C1 segment of cervical spinal cord (tissue), 14 donors: ENCODE results near the gene PARD3B.

Experiments
- DNase-seq, 14 donors: peaks; one replicate each; lab custom pipeline; 2025; lab: John Stamatoyannopoulos, UW

PARD3B gene

GRCh38 chr2:205403244-205403825 is 858.1 kb downstream of the PARD3B start:
- no peak for DNase-seq

GRCh38 chr2:205405194-205405593 is 859.9 kb downstream of the PARD3B start:
- DNase-seq = no peak

DNA sequence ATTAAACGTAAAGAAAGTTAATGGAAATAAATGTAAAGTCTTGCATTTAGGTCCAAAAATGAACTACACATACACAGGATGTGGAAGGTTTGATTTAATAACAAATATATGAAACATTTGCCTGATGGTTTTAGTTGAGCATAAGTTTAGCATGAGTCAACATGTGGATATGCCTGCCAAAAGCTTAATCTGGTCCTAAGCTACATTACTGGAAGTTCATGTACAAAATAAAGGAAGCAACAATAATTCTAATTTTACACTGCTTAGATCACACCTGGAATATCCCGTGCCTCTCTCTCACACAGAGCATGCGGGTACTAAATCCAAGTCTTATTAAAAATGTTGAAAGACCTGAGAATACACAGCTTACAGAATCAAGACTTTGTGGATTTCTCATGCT is 860.5 kb downstream of the PARD3B start:
- DNase-seq = no peak

DNA sequence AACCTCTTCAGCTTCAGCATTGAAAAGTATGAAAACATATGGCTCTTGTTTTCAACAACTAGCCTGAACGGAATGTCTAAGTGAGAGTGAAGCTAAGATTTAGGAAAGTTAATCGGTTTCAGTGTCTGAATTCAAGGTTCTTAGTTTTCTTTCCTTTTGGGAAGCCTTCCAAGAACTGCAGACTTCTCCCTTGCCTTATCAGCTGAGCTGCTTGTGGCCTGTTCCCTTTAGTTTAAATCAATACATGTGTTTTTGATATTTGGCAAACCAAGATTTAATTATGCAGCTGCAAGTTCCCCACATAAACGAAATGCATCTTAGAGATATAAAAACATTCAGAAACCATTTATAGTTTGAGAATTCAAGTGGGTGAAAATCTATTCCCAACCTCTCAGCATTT is 862.7 kb downstream of the PARD3B start:
- no peak for DNase-seq

- DNase-seq = no peak
Observed at GRCh38 chr2:205408696-205409095, 863.4 kb downstream of the PARD3B start.

DNA sequence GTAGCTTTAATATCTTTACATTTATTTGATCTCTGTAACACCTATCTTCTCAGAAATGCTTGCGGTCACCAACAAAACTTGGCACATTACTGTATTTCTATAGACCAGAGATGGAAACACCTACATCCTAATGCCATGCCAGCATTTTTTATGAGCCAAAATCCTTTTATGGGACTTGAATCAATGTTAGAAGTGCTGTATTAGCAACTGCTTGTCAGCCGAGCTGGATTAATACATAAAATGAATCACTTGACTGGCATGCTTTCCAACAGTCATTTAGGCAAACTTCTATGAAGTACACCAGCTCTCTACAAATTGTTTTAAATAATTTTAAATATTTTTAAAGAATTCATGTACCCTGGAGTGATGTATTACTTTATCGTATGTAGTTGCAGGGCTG is 864.1 kb downstream of the PARD3B start:
- DNase-seq = no peak

GRCh38 chr2:205411558-205411957 is 866.3 kb downstream of the PARD3B start:
- DNase-seq = peak in 12 of 14 donors; percentile 2 to 69 (median 31)

GRCh38 chr2:205424326-205424725 is 879.1 kb downstream of the PARD3B start:
- DNase-seq = no peak

DNA sequence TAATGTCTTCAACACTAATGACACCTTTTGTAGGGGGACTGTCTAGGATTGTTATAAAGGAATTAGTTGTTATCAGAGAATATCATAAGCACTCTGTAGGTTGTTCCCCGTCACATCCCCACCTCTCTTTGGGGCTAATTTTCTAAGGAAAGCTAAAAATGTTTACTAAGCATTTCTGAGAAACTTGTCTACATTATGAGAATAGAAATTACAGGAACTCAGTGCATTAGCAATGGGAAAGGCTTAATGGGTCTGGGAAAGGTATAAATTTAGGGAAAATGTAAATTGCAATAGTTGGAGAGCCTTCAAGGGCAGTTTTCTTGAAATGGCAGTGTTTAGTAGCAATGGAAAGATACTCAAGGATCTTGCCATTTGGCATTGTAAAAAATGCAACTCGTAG is 879.8 kb downstream of the PARD3B start:
- DNase-seq = no peak

DNA sequence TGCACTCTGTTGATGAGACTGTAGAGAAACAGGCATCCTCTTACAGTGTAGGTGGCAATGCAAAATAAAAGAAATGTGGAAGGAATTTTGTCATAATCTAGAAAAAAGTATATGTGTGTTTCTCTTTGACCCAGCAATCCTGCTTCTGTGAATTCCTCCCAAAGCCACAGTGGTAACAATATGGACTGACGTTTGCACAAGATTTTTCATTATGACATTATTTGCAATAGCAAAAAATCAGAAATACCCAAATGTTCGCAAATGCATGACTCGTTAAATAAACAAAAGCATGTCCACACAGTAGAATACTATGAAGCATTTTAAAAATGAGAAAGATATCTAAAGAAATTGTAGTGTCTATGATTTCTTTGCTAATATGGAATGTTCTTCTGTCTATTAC is 881.8 kb downstream of the PARD3B start:
- DNase-seq = no peak

GRCh38 chr2:205428811-205429210 is 883.5 kb downstream of the PARD3B start:
- no peak for DNase-seq

GRCh38 chr2:205435970-205436369 is 890.7 kb downstream of the PARD3B start:
- DNase-seq = no peak

DNA sequence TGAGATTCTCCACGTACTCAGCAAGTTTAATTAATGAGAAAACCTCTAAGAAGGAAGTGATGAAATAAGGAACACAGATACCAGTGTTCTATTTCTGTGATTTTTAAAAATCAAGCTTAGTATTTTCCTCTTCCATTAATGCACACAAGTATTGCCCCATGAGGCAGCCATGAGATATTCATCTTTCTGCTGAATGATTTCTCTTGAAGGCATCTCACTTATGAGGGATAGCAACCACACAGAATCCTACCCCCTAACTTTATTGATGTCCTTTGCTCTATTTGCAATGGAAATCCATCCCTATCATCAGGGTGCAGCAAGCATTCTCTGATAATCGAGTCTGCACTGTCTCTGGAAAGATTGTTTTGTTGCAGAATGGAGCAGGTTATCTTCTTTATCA is 893.0 kb downstream of the PARD3B start:
- DNase-seq = no peak

DNA sequence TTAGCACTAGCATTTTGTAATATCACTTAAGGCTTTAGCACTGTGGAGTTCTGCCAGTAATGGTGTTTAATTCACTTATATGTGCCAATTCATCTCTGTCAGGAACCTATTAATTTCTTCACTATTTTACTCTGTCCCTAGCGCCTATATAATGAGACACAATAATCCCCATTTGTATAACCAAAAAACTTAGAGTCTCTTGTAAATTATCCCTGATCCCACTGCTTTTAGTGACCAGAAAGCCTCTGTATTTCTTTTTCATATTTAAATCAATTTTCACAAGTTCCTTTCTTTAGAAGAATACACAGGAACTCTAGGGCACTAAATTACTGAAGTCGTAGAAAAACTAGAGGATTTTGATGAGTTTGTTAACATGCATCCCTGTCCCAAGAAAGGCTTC is 894.3 kb downstream of the PARD3B start:
- DNase-seq = no peak

DNA sequence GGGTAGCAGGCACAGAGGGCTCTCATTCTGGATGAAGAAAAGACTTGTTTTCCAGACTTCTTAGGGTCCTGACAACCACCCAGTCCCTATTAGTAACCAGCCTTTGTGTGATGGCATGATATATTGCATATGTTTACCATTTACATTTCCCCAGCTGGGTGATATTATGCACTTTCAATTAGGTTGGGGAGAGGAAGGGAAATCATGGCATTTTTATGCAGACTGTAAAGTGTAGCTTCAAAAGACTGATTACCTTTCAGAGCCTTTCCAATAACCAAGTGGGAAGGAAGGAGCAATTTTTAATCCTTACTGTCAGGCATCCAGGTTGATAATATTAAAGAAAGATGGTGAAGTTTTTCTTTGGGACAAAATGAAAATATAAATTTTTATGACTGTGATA is 896.2 kb downstream of the PARD3B start:
- no peak for DNase-seq

- DNase-seq = no peak
Observed at GRCh38 chr2:205448189-205448588, 902.9 kb downstream of the PARD3B start.

DNA sequence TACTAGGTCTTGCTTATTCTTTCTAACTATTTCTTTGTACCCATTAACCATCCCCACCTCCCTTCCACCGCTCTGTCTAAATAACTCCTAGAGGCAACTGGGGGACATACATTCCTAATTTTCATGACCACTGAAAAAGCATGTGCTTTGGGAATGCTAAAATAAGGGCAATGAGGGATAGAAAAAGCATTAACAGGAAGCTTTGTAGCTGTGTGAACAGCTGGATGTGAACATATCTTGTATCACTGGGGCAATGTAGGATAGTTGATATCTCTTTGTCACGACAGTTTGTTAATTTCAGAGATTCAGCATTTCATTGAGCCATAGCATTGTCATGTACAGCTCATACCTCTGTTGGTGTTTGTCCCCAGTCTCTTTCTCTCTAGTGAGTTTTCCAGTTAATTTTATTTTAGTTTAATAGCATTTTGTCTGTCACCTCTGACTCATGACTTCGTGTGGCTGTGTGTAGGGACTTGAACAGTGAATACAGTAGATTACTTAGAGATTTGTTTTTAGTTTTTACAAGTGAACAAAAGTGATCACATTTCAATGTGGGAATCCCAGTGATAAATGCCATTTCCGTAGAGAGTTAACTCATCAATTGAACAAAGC is 906.7 kb downstream of the PARD3B start:
- DNase-seq = no peak

DNA sequence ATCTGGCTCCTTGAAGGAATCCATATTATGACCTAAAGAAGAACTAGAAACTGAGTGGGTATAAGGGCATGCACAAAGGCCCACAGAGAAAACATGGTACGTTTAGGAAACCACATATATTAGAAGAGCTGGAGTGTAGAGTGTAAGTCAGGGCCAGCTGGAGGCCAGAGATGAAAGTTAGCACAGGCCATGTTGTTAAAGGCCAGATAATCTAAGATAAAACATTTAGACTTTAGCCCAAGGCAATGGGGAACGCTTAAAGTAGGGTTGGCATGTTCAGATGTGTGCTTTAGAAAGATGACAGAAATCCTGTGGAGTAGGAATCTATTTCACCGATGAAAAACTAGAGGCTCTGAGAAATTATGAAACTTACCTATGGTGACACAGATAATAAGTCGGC is 907.9 kb downstream of the PARD3B start:
- no peak for DNase-seq

GRCh38 chr2:205456682-205457081 is 911.4 kb downstream of the PARD3B start:
- no peak for DNase-seq

- no peak for DNase-seq
Observed at GRCh38 chr2:205460217-205460616, 914.9 kb downstream of the PARD3B start.

GRCh38 chr2:205461169-205461568 is 915.9 kb downstream of the PARD3B start:
- DNase-seq = no peak

DNA sequence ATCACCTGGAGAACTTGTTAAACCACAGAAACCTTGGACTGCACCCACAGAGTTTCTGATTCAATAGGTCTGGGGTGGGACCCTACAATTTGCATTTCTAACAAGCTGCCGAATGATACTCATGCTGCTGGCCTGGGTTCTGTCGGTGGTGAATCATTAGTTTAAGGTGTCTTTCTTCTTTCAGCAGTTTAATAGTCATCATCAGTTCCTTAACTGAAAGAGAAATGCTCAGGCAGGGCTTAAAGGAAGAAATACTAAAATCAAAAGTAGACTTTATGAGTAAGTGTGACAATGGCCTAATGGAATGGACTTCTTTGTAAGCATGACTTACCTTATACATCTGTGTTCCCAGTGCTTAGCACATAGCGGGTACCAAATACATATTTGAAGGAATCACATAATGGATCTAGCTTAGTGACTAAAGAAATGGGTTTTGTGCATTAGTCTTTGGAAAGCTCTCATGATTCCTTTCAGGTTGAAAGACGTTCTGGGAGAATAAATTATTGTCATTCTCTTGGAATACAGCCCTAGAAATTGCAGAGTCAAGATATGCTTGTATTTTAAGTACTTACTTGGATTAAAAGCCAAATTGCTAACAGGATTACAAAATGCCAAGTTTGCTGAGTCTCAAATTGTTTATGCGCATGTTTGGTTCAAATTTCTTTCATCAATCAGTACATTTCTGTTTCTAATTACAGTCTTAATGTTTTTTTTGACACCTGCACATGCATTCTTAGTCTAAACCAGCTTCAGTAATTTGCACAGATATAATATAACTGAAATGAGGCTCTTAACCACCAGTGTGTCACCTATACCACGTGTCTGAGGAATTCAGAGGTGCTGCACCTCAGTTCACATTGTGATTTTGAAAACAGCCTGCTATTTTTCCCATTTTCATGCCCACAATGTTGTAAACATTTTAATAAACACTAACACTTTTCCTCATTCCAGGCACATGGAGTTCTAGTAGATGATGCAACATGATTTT is 916.7 kb downstream of the PARD3B start:
- no peak for DNase-seq
